ES-I3 (cell line): Measurements from ENCODE around the gene KRTAP5-5.
"Not testable (repeated sequence)": the region's sequence is repeated elsewhere in the genome, so short reads cannot be mapped to it uniquely, and the experiment has no call there.

ENCODE experiments used
- H3K36me3 ChIP-seq: 2 replicates; pipeline ENCODE4 v1.6.1; 2013; ENCODE audit warnings: mild to moderate bottlenecking, low read length, control low read depth, moderate library complexity; ENCODE audit not compliant: insufficient read depth
- H3K4me1 ChIP-seq: 2 replicates; pipeline ENCODE4 v1.6.1; 2013; ENCODE audit warnings: mild to moderate bottlenecking, control low read depth, low read length; ENCODE audit not compliant: insufficient read depth
- H3K9ac ChIP-seq: 2 replicates; pipeline ENCODE4 v1.6.1; 2013; ENCODE audit warnings: low read depth, mild to moderate bottlenecking, low read length, moderate library complexity
- H3K9me3 ChIP-seq: 2 replicates; pipeline ENCODE4 v1.6.1; 2013; ENCODE audit warnings: mild to moderate bottlenecking, low read length, moderate library complexity; ENCODE audit not compliant: control insufficient read depth, insufficient read depth

KRTAP5-5 gene

DNA sequence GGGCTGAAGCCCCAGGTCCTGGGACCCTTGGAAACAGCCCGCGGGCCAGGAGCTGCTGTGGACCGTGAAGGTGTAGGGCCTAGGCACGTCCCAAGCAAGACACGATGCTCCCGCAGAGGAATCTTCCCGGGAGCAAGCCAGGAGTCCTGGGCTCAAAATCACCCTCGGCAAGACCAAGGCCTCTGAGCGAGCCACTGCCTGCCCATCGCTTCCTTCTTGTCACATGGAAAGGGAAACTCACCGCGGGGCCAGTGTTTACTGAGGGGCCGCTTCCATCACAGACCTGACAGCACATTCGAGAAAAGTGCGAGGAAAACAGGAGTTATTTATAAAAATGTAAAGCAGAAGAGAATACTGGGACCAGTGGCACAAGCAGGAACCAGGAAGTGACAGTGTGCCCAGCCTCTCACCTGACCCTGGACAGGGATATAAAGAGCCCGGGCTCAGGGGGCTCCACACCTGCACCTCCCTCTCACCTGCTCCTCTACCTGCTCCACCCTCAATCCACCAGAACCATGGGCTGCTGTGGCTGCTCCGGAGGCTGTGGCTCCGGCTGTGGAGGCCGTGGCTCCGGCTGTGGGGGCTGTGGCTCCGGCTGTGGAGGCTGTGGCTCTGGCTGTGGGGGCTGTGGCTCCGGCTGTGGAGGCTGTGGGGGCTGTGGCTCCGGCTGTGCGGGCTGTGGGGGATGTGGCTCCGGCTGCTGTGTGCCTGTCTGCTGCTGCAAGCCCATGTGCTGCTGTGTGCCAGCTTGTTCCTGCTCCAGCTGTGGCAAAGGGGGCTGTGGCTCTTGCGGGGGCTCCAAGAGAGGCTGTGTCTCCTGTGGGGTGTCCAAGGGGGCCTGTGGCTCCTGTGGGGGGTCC, at the start of gene KRTAP5-5:
Gene KRTAP5-5 (plus strand): TSS at position 450 of the 860 bp plus-strand sequence. CDS start 66 bp downstream, at position 516.
- Histone ChIP-seq H3K9ac (no peak within 1 kb of the TSS), H3K36me3 (no peaks in the 10 kb centered on the region), H3K4me1 (peaks cover 3% of the 10 kb centered on the region), H3K9me3 (no peaks in the 10 kb centered on the region)

DNA sequence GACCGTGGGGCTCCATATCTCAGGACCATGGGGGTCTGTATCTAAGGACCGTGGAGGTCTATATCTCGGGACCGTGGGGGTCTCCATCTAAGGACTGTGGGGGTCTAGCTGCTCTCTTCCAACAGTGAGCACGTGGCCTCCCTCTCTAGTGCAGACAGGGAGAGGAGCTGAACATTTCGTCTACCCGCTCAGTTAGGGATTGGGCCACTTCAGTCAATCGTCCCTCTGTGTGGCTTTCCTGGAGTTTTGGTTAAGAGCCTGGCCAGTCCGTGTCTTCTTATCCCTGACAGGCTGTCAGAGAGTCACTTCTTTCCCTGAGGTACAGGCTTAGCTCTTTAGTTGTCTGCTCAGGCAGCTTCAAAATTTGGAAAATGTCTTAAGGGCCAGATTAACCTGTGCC, 47.6 kb upstream of the KRTAP5-5 start:
- no peaks in the 10 kb centered on the region for H3K4me1 ChIP-seq
- no peak overlapping the region for H3K9ac ChIP-seq
- no peaks in the 10 kb centered on the region for H3K36me3 ChIP-seq
- H3K9me3 ChIP-seq: peaks cover 6% of the 10 kb centered on the region; the same call in 1 of the 2 replicates

DNA sequence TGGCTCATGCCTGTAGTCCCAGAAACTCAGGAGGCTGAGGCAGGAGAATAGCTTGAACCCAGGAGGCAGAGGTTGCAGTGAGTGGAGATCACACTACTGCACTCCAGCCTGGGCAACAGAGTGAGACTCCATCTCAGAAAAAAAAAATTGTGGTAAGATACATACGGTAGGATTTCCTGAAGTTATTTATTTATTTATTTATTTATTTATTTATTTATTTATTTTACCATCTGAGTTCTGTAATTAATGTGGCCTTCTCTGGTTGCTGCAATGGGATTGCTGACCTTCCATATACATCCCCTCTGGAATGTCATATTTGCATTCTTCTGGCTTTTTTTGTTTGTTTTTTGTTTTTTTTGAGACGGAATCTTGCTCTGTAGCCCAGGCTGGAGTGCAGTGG, 46.7 kb upstream of the KRTAP5-5 start:
- H3K9ac ChIP-seq, H3K4me1 ChIP-seq, H3K9me3 ChIP-seq, H3K36me3 ChIP-seq: not testable (repeated sequence)

GRCh38 chr11:1584661-1585370, 44.8 kb upstream of the KRTAP5-5 start, which contains the start of gene KRTAP5-1:
Gene KRTAP5-1, minus strand, starts transcription at chr11:1585283. Its CDS starts 34 bp downstream, at chr11:1585249.
- not testable (repeated sequence) for H3K9ac ChIP-seq, H3K4me1 ChIP-seq, H3K9me3 ChIP-seq, H3K36me3 ChIP-seq

- Histone ChIP-seq H3K36me3 (no peaks in the 10 kb centered on the region), H3K9me3 (no peaks in the 10 kb centered on the region), H3K4me1 (no peaks in the 10 kb centered on the region), H3K9ac (no peak overlapping the region)
These were observed 42.9 kb upstream of the KRTAP5-5 start for GRCh38 chr11:1586699-1587098.

GRCh38 chr11:1589191-1589963, 40.2 kb upstream of the KRTAP5-5 start:
- H3K9ac ChIP-seq, H3K4me1 ChIP-seq, H3K36me3 ChIP-seq, H3K9me3 ChIP-seq: not testable (repeated sequence)

DNA sequence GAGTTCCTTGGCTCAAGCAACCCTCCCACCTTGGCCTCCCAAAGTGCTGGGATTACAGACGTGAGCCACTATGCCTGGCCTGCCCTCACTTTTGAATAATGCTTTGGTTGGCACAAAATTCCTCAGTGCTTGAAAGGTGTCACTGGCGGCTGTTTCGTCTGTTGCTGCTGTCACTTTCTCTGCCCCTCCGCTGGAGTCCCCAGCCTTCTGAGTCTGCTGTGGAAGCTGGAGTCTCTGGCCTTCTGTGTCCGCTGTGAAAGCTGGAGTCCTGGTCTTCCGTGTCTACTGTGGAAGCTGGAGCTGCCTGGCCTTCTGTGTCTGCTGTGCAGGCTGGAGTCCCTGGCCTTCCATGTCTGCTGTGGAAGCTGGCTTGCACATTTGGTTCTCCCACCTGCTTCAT, 39.6 kb upstream of the KRTAP5-5 start:
- no peaks in the 10 kb centered on the region for H3K9me3 ChIP-seq
- no peak overlapping the region for H3K9ac ChIP-seq
- no peaks in the 10 kb centered on the region for H3K36me3 ChIP-seq
- no peaks in the 10 kb centered on the region for H3K4me1 ChIP-seq

- no peaks in the 10 kb centered on the region for H3K9me3 ChIP-seq
- no peaks in the 10 kb centered on the region for H3K36me3 ChIP-seq
- peaks cover 12% of the 10 kb centered on the region; the same call in 1 of the 2 replicates for H3K4me1 ChIP-seq
- H3K9ac ChIP-seq: no peak overlapping the region
These were observed 36.9 kb upstream of the KRTAP5-5 start for GRCh38 chr11:1592628-1593027.

- not testable (repeated sequence) for H3K9me3 ChIP-seq, H3K36me3 ChIP-seq, H3K9ac ChIP-seq
- peaks cover 12% of the 10 kb centered on the region; the same call in 1 of the 2 replicates for H3K4me1 ChIP-seq
These were observed 33.5 kb upstream of the KRTAP5-5 start for GRCh38 chr11:1595994-1596575.

DNA sequence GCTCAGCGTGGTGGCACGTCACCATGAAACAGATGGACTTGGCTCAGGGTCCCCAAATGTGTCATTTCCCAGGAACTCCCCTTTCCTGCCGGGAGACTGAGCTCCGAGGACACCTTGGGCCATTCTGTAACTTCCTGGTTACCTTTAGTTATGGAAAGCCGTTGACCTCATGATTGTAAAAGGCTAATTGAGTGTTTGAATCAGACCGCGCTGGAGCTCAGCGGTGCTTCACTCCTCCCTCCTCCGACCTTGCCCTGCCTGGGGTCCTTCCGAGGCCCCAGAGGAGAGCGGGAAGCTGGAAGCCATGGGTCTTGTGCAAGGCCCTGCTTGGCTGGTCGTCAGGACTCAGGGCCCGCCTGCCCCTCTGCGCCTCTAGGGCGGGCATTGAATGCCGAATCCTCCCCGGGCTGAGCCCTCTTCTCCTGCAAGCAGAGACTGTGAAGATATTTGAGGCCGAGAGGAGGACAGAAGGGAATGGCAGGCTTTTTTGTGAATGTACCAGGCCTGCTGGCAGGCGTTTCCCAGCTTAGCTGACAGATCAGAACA, 32.9 kb upstream of the KRTAP5-5 start:
- not testable (repeated sequence) for H3K9me3 ChIP-seq, H3K36me3 ChIP-seq
- Histone ChIP-seq H3K4me1 (peaks cover 12% of the 10 kb centered on the region; the same call in 1 of the 2 replicates), H3K9ac (0 out of 2 replicates have a peak overlapping the region, but pooled peaks have one; percentile 16)

GRCh38 chr11:1597331-1597993, 32.1 kb upstream of the KRTAP5-5 start:
- H3K9me3 ChIP-seq: no peaks in the 10 kb centered on the region
- no peak overlapping the region for H3K9ac ChIP-seq
- peaks cover 12% of the 10 kb centered on the region; the same call in 1 of the 2 replicates for H3K4me1 ChIP-seq
- H3K36me3 ChIP-seq: no peaks in the 10 kb centered on the region

DNA sequence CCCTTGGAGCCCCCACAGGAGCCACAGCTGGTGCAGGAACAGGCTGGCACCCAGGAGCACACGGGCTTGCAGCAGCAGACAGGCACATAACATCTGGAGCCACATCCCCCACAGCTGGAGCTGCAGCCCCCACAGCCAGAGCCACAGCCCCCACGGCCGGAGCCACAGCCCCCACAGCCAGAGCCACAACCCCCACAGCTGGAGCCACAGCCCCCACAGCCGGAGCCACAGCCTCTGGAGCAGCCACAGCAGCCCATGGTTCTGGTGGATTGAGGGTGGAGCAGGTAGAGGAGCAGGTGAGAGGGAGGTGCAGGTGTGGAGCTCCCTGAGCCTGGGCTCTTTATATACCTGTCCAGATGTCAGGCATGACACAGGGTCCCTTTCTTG, 31.6 kb upstream of the KRTAP5-5 start, which contains the start of gene KRTAP5-2:
Gene KRTAP5-2 (minus strand): TSS at position 301 of the 387 bp plus-strand sequence. CDS start 44 bp downstream, at position 257.
- H3K9ac ChIP-seq: no peak within 1 kb of the TSS
- H3K4me1 ChIP-seq: peaks cover 12% of the 10 kb centered on the region; the same call in 1 of the 2 replicates
- H3K36me3 ChIP-seq: no peaks in the 10 kb centered on the region
- no peaks in the 10 kb centered on the region; the same call in 1 of the 2 replicates for H3K9me3 ChIP-seq

DNA sequence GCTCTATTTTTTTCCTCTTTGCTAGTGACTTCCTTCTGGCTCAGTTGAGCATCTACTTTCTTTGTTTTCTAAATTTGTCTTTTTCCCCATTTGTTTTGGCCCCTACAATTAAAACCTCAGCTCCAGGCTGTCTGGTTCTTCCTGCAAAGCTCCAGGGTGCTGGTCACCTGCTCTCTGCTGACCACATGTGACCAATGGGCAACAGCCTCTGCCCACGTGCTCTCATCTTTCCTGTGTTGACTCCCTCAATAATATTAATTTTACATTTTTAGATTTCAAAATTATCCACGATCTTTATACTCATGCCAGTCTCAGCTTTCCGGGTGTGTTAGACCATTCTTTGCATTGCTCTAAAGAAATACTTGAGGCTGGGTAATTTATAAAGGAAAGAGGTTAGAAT, 31.2 kb upstream of the KRTAP5-5 start:
- not testable (repeated sequence) for H3K36me3 ChIP-seq, H3K9ac ChIP-seq, H3K9me3 ChIP-seq
- peaks cover 12% of the 10 kb centered on the region; the same call in 1 of the 2 replicates for H3K4me1 ChIP-seq
